Measurements from ENCODE around the gene FBXO46.
A peak's percentile ranks its signal among the peaks of the same experiment; 100 is the strongest.

FBXO46 gene

DNA sequence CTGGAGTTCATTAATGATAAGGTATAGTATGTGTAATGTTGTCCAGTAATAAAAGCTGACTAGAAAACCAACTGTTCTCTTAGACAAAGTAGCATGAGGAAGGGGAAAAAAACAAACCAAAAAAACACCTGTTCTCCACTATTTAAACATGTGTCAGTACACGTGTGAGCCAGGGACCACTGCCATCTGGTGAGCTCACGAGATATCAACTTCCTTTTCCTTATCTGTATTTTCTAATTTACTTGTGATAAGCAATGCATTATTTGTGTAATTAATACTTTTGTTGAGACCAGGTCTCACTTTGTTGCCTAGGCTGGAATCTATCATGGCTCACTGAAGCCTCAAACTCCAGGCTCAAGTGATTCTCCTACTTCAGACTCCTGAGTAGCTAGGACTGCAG is 42.7 kb upstream of the FBXO46 start:
- no peak for DNase-seq (ENCODE audit: extremely low read depth, low read depth)
- no peak overlapping the region for H3K4me3 ChIP-seq (replicated peaks; ENCODE audit: low read depth, low read length)
- TF ChIP-seq, protein P1, sequence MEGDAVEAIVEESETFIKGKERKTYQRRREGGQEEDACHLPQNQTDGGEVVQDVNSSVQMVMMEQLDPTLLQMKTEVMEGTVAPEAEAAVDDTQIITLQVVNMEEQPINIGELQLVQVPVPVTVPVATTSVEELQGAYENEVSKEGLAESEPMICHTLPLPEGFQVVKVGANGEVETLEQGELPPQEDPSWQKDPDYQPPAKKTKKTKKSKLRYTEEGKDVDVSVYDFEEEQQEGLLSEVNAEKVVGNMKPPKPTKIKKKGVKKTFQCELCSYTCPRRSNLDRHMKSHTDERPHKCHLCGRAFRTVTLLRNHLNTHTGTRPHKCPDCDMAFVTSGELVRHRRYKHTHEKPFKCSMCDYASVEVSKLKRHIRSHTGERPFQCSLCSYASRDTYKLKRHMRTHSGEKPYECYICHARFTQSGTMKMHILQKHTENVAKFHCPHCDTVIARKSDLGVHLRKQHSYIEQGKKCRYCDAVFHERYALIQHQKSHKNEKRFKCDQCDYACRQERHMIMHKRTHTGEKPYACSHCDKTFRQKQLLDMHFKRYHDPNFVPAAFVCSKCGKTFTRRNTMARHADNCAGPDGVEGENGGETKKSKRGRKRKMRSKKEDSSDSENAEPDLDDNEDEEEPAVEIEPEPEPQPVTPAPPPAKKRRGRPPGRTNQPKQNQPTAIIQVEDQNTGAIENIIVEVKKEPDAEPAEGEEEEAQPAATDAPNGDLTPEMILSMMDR (IDR thresholded peaks at IDR 0.05; ENCODE audit: low read depth, low read length, missing control alignments) = no peak

GRCh38 chr19:45772912-45773311 is 42.2 kb upstream of the FBXO46 start:
- no peak overlapping the region for H3K4me3 ChIP-seq (replicated peaks; ENCODE audit: low read depth, low read length)
- TF ChIP-seq, protein P1 (IDR thresholded peaks at IDR 0.05; ENCODE audit: low read depth, low read length, missing control alignments) = no peak
- DNase-seq (ENCODE audit: extremely low read depth, low read depth) = no peak

DNA sequence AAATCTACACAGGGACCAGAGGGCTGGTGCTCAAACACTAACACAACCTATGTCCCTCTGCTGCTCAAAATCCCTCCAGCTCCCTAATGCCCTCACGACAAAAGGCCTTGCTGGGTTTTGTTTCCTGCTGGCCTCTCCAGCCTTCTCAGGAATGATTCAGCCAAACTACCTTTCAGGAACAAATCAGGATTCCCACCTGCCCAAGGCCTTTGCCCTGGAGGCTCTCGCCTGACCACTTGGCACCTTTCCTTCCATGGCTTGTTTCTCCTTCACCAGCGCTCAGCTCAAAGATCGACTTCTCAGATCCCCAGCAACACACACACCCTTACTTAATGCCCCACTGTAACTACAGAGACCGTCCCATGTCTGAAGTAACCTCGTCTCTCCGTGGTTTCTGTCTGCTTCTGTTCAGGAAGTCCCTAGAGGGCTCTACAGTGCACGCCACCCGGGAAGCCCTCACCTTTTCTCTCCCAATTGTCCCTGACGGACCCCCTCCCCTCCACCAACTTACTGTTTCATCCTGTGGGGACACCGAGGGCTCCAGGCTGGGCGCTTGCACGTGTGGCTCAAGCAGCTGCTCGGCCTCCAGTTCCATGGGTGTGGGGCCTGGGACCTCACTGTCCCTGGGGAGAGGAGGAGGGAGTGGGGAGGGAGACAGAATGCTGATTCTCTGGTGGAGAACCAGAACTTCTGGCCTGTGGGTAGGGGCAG is 41.6 kb upstream of the FBXO46 start:
- TF ChIP-seq, protein P1 (IDR thresholded peaks at IDR 0.05; ENCODE audit: low read depth, low read length, missing control alignments) = no peak
- no peak overlapping the region for H3K4me3 ChIP-seq (replicated peaks; ENCODE audit: low read depth, low read length)
- DNase-seq (ENCODE audit: extremely low read depth, low read depth) = no peak

DNA sequence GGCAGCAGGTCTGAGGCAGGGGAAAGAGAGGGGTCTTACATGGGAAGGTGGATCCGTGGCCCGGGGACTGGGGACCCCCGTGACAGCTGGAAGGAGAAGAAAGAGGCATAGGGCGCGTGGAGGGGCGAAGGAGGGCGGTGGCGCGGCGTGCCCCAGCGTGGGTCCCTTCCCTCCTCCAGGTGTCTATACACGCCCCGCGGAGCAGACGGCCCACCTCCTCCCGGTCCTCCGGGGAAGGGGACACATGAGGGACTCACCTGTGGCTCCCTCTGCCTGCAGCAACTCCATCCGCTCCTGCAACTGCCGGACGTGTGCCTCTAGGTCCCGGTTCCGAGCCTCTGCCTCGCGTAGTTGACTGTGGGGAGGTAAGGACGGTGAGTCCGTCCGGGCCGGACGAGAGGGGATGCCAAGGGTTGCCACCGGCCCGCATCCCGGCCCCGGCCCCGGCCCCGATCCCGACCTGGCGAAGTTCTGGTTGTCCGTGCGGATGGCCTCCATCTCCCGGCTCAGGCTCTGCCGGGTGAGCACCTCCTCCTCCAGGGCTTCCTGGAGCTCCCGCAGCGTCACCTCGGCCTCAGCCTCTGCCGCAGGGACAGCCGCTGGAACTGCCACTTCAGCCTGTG is 40.7 kb upstream of the FBXO46 start:
- no peak overlapping the region for H3K4me3 ChIP-seq (replicated peaks; ENCODE audit: low read depth, low read length)
- TF ChIP-seq, protein P1 (IDR thresholded peaks at IDR 0.05; ENCODE audit: low read depth, low read length, missing control alignments) = no peak
- no peak for DNase-seq (ENCODE audit: extremely low read depth, low read depth)

- peak; percentile 90 for DNase-seq (ENCODE audit: extremely low read depth, low read depth)
- peak overlapping the region; percentile 48 for H3K4me3 ChIP-seq (replicated peaks; ENCODE audit: low read depth, low read length)
- TF ChIP-seq, protein P1 (IDR thresholded peaks at IDR 0.05; ENCODE audit: low read depth, low read length, missing control alignments) = peak; percentile 91
Measured at GRCh38 chr19:45770192-45771101, 39.8 kb upstream of the FBXO46 start.

GRCh38 chr19:45769821-45770191 is 39.1 kb upstream of the FBXO46 start:
- no peak for DNase-seq (ENCODE audit: extremely low read depth, low read depth)
- TF ChIP-seq, protein P1 (IDR thresholded peaks at IDR 0.05; ENCODE audit: low read depth, low read length, missing control alignments) = no peak
- H3K4me3 ChIP-seq (replicated peaks; ENCODE audit: low read depth, low read length) = peak overlapping the region; percentile 48

Measured in HFF-Myc (cell line).